ENCODE data around the gene PPP4R2. TPM values are rescaled to one million over a fixed set of nuclear protein-coding genes. Genes with fewer than 3 reads are reported as not detected.

PPP4R2 gene
- total RNA-seq, 4 donors from 2014 or later = 31.0 to 60.5 (median 47.0) TPM

GRCh38 chr3:73096169-73096568 is 99.6 kb downstream of the PPP4R2 start:
- no peak for DNase-seq

GRCh38 chr3:73098026-73098425 is 101.4 kb downstream of the PPP4R2 start:
- H3K27me3 ChIP-seq = no peaks in the 10 kb centered on the region
- in situ Hi-C loops (cut with MboI; ENCODE audit: low sequenced_read_pairs in 4 of 4) (loop anchor here (5.0 to 25.0 kb wide), 6 partner anchors 404 to 1386 kb away; partner anchors contain the start of gene EIF4E3 (in 2 of the 4)), intact Hi-C loops (cut with DNase I; ENCODE audit: low total_unique reads) (no loop called here)
- TF ChIP-seq CTCF (IDR thresholded peaks at IDR 0.05 in 4 of 5, conservative IDR thresholded peaks at IDR 0.05 in 1 of 5) (no peak), POLR2A (IDR thresholded peaks at IDR 0.05) (no peak)
- DNase-seq = no peak
- no peaks in the 10 kb centered on the region for H3K9me3 ChIP-seq
- H3K4me1 ChIP-seq = no peaks in the 10 kb centered on the region
- H3K27ac ChIP-seq = no peak overlapping the region
- ATAC-seq = no peak
- H3K36me3 ChIP-seq = no peaks in the 10 kb centered on the region
- H3K4me3 ChIP-seq = no peak overlapping the region

More at GRCh38 chr3:73096169-73096568, 99.6 kb downstream of the PPP4R2 start:
- no peak for ATAC-seq
- Histone ChIP-seq H3K4me3 (no peak overlapping the region), H3K4me1 (no peaks in the 10 kb centered on the region), H3K27ac (no peak overlapping the region), H3K36me3 (no peaks in the 10 kb centered on the region), H3K9me3 (no peaks in the 10 kb centered on the region), H3K27me3 (no peaks in the 10 kb centered on the region)
- no peak for TF ChIP-seq CTCF (IDR thresholded peaks at IDR 0.05 in 4 of 5, conservative IDR thresholded peaks at IDR 0.05 in 1 of 5)
- no peak for TF ChIP-seq POLR2A (IDR thresholded peaks at IDR 0.05)
- intact Hi-C loops (cut with DNase I; ENCODE audit: low total_unique reads) (no loop called here), in situ Hi-C loops (cut with MboI; ENCODE audit: low sequenced_read_pairs in 4 of 4) (loop anchor here (5.0 to 25.0 kb wide), 6 partner anchors 406 to 1384 kb away; partner anchors contain the start of gene EIF4E3 (in 2 of the 4))

GRCh38 chr3:73098873-73099272 is 102.3 kb downstream of the PPP4R2 start:
- DNase-seq = no peak
- no peaks in the 10 kb centered on the region for H3K36me3 ChIP-seq
- TF ChIP-seq POLR2A (IDR thresholded peaks at IDR 0.05) = no peak
- TF ChIP-seq CTCF (IDR thresholded peaks at IDR 0.05 in 4 of 5, conservative IDR thresholded peaks at IDR 0.05 in 1 of 5) = no peak
- intact Hi-C loops (cut with DNase I; ENCODE audit: low total_unique reads) = no loop called here
- H3K27ac ChIP-seq = no peak overlapping the region
- in situ Hi-C loops (cut with MboI; ENCODE audit: low sequenced_read_pairs in 4 of 4) = loop anchor here (5.0 to 25.0 kb wide), 6 partner anchors 403 to 1387 kb away; partner anchors contain the start of gene EIF4E3 (in 2 of the 4)
- H3K4me1 ChIP-seq = no peaks in the 10 kb centered on the region
- H3K4me3 ChIP-seq = no peak overlapping the region
- ATAC-seq = no peak
- H3K27me3 ChIP-seq = no peaks in the 10 kb centered on the region
- H3K9me3 ChIP-seq = no peaks in the 10 kb centered on the region

GRCh38 chr3:73100741-73101559 is 104.3 kb downstream of the PPP4R2 start:
- no peaks in the 10 kb centered on the region for H3K27me3 ChIP-seq
- H3K27ac ChIP-seq = no peak overlapping the region
- intact Hi-C loops (cut with DNase I; ENCODE audit: low total_unique reads) (loop anchor here (1.0 to 10.0 kb wide), 3 partner anchors 331 to 754 kb away; no protein-coding TSS in a partner anchor), in situ Hi-C loops (cut with MboI; ENCODE audit: low sequenced_read_pairs in 4 of 4) (loop anchor here (5.0 to 25.0 kb wide), 7 partner anchors 326 to 761 kb away; no protein-coding TSS in a partner anchor)
- peak; percentile 55 to 70 for DNase-seq
- no peaks in the 10 kb centered on the region for H3K36me3 ChIP-seq
- H3K9me3 ChIP-seq = no peaks in the 10 kb centered on the region
- H3K4me1 ChIP-seq = no peaks in the 10 kb centered on the region
- TF ChIP-seq POLR2A (IDR thresholded peaks at IDR 0.05) = no peak
- peak; percentile 81 to 93 (median 88) for TF ChIP-seq CTCF (IDR thresholded peaks at IDR 0.05 in 4 of 5, conservative IDR thresholded peaks at IDR 0.05 in 1 of 5)
- ATAC-seq = peak; percentile 93
- no peak overlapping the region for H3K4me3 ChIP-seq
